ENCODE measurements around the gene TRIM24. TPM values are rescaled to one million over a fixed set of nuclear protein-coding genes. Genes with fewer than 3 reads are reported as not detected.
"Not testable (repeated sequence)": the region's sequence is repeated elsewhere in the genome, so short reads cannot be mapped to it uniquely, and the experiment has no call there.

Gene TRIM24
- total and polyA plus RNA-seq, 4 donors: 7.5 to 19.7 (median 11.2) TPM

DNA sequence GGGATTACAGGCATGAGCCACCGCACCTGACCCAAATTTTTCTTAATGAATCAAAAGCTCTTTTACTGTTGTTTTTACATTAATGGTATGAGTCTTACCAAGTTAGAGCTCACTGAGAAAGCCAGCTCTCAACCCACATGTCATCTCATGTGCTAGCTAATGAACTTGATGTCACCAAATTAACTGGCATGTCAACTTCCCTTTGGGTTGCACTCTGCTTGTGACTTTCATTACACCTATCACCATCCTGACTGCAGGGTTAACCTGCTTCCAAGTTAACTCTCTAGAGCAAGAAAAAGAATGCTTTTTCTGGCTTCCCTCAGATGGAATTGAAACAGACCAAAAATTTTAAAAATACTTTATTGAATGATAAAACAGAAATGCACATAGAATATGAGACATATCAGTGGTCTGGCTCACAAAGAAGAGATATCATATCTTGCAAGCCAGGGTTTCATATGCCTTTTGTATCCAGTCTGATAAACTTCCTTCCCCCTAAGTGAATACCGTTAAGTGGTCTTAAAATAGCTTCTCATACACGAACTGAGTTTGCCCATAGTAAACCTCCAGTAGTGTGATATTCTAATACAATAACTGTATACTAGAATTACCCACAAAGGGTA is 42.9 kb upstream of the TRIM24 start:
- Histone ChIP-seq H3K27ac (ENCODE audit: low read depth in 1 of 2, low read length in 2 of 2) (no peak overlapping the region), H3K4me1 (ENCODE audit: control insufficient read depth in 4 of 4, insufficient read depth in 4 of 4, low read length in 3 of 4) (no peaks in the 10 kb centered on the region), H3K9me3 (ENCODE audit: control insufficient read depth in 4 of 4, low read length in 3 of 4) (no peaks in the 10 kb centered on the region), H3K9ac (ENCODE audit: low read depth in 1 of 2, low read length in 2 of 2) (no peak overlapping the region), H3K36me3 (ENCODE audit: control insufficient read depth in 4 of 4, insufficient read depth in 3 of 4, low read depth in 1 of 4, low read length in 3 of 4) (no peaks in the 10 kb centered on the region), H3K27me3 (ENCODE audit: control insufficient read depth in 4 of 4, insufficient read depth in 4 of 4, low read length in 3 of 4) (no peaks in the 10 kb centered on the region), H3K4me3 (ENCODE audit: low read depth in 1 of 3, low read length in 3 of 3) (no peak overlapping the region)
- 68% methylated on average over 3 of the region's 3 CpGs for WGBS
- DNase-seq (ENCODE audit: low spot score): no peak
- no peak for TF ChIP-seq RAD21 (IDR thresholded peaks at IDR 0.05)
- no peak for TF ChIP-seq NR2F2 (IDR thresholded peaks at IDR 0.05)
- TF ChIP-seq FOXA2 (IDR thresholded peaks at IDR 0.05): no peak
- no peak for TF ChIP-seq HNF4A (conservative IDR thresholded peaks at IDR 0.05)
- TF ChIP-seq, protein P1, sequence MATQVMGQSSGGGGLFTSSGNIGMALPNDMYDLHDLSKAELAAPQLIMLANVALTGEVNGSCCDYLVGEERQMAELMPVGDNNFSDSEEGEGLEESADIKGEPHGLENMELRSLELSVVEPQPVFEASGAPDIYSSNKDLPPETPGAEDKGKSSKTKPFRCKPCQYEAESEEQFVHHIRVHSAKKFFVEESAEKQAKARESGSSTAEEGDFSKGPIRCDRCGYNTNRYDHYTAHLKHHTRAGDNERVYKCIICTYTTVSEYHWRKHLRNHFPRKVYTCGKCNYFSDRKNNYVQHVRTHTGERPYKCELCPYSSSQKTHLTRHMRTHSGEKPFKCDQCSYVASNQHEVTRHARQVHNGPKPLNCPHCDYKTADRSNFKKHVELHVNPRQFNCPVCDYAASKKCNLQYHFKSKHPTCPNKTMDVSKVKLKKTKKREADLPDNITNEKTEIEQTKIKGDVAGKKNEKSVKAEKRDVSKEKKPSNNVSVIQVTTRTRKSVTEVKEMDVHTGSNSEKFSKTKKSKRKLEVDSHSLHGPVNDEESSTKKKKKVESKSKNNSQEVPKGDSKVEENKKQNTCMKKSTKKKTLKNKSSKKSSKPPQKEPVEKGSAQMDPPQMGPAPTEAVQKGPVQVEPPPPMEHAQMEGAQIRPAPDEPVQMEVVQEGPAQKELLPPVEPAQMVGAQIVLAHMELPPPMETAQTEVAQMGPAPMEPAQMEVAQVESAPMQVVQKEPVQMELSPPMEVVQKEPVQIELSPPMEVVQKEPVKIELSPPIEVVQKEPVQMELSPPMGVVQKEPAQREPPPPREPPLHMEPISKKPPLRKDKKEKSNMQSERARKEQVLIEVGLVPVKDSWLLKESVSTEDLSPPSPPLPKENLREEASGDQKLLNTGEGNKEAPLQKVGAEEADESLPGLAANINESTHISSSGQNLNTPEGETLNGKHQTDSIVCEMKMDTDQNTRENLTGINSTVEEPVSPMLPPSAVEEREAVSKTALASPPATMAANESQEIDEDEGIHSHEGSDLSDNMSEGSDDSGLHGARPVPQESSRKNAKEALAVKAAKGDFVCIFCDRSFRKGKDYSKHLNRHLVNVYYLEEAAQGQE (IDR thresholded peaks at IDR 0.05): no peak
- no peak for TF ChIP-seq RXRA (IDR thresholded peaks at IDR 0.05)
- TF ChIP-seq, protein P2, sequence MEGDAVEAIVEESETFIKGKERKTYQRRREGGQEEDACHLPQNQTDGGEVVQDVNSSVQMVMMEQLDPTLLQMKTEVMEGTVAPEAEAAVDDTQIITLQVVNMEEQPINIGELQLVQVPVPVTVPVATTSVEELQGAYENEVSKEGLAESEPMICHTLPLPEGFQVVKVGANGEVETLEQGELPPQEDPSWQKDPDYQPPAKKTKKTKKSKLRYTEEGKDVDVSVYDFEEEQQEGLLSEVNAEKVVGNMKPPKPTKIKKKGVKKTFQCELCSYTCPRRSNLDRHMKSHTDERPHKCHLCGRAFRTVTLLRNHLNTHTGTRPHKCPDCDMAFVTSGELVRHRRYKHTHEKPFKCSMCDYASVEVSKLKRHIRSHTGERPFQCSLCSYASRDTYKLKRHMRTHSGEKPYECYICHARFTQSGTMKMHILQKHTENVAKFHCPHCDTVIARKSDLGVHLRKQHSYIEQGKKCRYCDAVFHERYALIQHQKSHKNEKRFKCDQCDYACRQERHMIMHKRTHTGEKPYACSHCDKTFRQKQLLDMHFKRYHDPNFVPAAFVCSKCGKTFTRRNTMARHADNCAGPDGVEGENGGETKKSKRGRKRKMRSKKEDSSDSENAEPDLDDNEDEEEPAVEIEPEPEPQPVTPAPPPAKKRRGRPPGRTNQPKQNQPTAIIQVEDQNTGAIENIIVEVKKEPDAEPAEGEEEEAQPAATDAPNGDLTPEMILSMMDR (IDR thresholded peaks at IDR 0.05; ENCODE audit: low read depth, low read length, missing input control): no peak
- TF ChIP-seq, protein P3, sequence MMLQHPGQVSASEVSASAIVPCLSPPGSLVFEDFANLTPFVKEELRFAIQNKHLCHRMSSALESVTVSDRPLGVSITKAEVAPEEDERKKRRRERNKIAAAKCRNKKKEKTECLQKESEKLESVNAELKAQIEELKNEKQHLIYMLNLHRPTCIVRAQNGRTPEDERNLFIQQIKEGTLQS (IDR thresholded peaks at IDR 0.05): no peak
- no peak for TF ChIP-seq TAF1 (conservative IDR thresholded peaks at IDR 0.05)
- TF ChIP-seq YY1 (IDR thresholded peaks at IDR 0.05): no peak
- TF ChIP-seq EGR1 (IDR thresholded peaks at IDR 0.05; ENCODE audit: low read depth in 2 of 2): no peak
- TF ChIP-seq JUND (IDR thresholded peaks at IDR 0.05): no peak
- TF ChIP-seq, protein P4, sequence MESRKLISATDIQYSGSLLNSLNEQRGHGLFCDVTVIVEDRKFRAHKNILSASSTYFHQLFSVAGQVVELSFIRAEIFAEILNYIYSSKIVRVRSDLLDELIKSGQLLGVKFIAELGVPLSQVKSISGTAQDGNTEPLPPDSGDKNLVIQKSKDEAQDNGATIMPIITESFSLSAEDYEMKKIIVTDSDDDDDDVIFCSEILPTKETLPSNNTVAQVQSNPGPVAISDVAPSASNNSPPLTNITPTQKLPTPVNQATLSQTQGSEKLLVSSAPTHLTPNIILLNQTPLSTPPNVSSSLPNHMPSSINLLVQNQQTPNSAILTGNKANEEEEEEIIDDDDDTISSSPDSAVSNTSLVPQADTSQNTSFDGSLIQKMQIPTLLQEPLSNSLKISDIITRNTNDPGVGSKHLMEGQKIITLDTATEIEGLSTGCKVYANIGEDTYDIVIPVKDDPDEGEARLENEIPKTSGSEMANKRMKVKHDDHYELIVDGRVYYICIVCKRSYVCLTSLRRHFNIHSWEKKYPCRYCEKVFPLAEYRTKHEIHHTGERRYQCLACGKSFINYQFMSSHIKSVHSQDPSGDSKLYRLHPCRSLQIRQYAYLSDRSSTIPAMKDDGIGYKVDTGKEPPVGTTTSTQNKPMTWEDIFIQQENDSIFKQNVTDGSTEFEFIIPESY (IDR thresholded peaks at IDR 0.05): no peak
- TF ChIP-seq FOXA1 (IDR thresholded peaks at IDR 0.05): no peak

DNA sequence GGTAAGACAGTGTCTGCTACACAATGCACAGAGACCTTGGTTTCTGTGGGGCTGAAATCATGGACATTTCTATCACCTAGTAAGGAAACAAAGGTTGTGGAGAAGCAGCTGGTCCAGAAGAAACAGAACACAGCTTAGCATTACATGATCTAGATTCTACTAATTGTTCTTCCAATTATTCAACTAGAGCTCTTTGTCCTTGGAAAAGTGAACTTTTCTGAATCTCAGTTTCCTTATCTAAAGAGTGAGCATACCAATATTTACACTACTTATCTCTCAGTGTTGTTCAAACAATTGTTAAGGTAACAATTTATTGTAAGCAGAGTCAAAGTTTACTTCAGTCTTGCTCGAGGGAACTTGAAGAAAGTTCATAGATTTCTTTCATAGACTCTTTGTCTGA is 42.3 kb upstream of the TRIM24 start:
- TF ChIP-seq, protein P4 (IDR thresholded peaks at IDR 0.05): no peak
- TF ChIP-seq FOXA1 (IDR thresholded peaks at IDR 0.05) (no peak), HNF4A (conservative IDR thresholded peaks at IDR 0.05) (no peak), FOXA2 (IDR thresholded peaks at IDR 0.05) (no peak), TAF1 (conservative IDR thresholded peaks at IDR 0.05) (no peak), SP1 (IDR thresholded peaks at IDR 0.05) (no peak)
- no peak for DNase-seq (ENCODE audit: low spot score)
- Histone ChIP-seq H3K4me3 (ENCODE audit: low read depth in 1 of 3, low read length in 3 of 3) (no peak overlapping the region), H3K36me3 (ENCODE audit: control insufficient read depth in 4 of 4, insufficient read depth in 3 of 4, low read depth in 1 of 4, low read length in 3 of 4) (no peaks in the 10 kb centered on the region), H3K4me1 (ENCODE audit: control insufficient read depth in 4 of 4, insufficient read depth in 4 of 4, low read length in 3 of 4) (no peaks in the 10 kb centered on the region), H3K27ac (ENCODE audit: low read depth in 1 of 2, low read length in 2 of 2) (no peak overlapping the region), H3K27me3 (ENCODE audit: control insufficient read depth in 4 of 4, insufficient read depth in 4 of 4, low read length in 3 of 4) (no peaks in the 10 kb centered on the region), H3K9me3 (ENCODE audit: control insufficient read depth in 4 of 4, low read length in 3 of 4) (no peaks in the 10 kb centered on the region), H3K9ac (ENCODE audit: low read depth in 1 of 2, low read length in 2 of 2) (no peak overlapping the region)
- WGBS: 25% methylated on average over 1 of the region's 1 CpG

DNA sequence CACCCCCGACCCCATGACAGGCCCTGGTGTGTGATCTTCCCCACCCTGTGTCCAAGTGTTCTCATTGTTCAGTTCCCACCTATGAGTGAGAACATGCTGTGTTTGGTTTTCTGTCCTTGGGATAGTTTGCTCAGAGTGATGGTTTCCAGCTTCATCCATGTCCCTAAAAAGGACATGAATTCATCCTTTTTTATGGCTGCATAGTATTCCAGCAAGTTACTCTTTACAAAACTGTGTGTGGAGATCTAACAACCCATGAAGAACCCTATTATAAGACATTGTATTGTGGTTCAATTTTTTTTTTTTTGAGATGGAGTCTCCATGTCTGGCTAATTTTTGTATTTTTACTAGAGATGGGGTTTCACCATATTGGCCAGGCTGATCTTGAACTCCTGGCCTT is 41.7 kb upstream of the TRIM24 start:
- WGBS: 83% methylated on average over 1 of the region's 1 CpG
- H3K36me3 ChIP-seq (ENCODE audit: control insufficient read depth in 4 of 4, insufficient read depth in 3 of 4, low read depth in 1 of 4, low read length in 3 of 4); H3K4me1 ChIP-seq (ENCODE audit: control insufficient read depth in 4 of 4, insufficient read depth in 4 of 4, low read length in 3 of 4); H3K27me3 ChIP-seq (ENCODE audit: control insufficient read depth in 4 of 4, insufficient read depth in 4 of 4, low read length in 3 of 4); H3K9me3 ChIP-seq (ENCODE audit: control insufficient read depth in 4 of 4, low read length in 3 of 4); H3K4me3 ChIP-seq (ENCODE audit: low read depth in 1 of 3, low read length in 3 of 3); H3K27ac ChIP-seq (ENCODE audit: low read depth in 1 of 2, low read length in 2 of 2); DNase-seq (ENCODE audit: low spot score); H3K9ac ChIP-seq (ENCODE audit: low read depth in 1 of 2, low read length in 2 of 2): not testable (repeated sequence)

Data from liver (tissue), 9 donors.